Endothelial cell (in vitro differentiated cells): ENCODE measurements around the gene TBC1D9. TPM values are rescaled to one million over a fixed set of nuclear protein-coding genes. Genes with fewer than 3 reads are reported as not detected.

Experiments
- DNase-seq: peaks from one replicate; pipeline ENCODE4 v3.0.0; 2021; ENCODE audit warnings: low spot score
- H3K27ac Mint-ChIP-seq: one replicate; pipeline ENCODE4 v1.8.0; 2021; ENCODE audit warnings: mixed read lengths, inconsistent platforms; ENCODE audit not compliant: unreplicated experiment
- H3K27me3 Mint-ChIP-seq: one replicate; pipeline ENCODE4 v1.8.0; 2021; ENCODE audit warnings: mild to moderate bottlenecking, moderate library complexity, mixed read lengths, inconsistent platforms; ENCODE audit not compliant: unreplicated experiment
- H3K36me3 Mint-ChIP-seq: one replicate; pipeline ENCODE4 v1.8.0; 2021; ENCODE audit warnings: mild to moderate bottlenecking, low read depth, mixed read lengths, inconsistent platforms; ENCODE audit not compliant: unreplicated experiment
- H3K4me1 Mint-ChIP-seq: one replicate; pipeline ENCODE4 v1.8.0; 2021; ENCODE audit warnings: mild to moderate bottlenecking, mixed read lengths, inconsistent platforms; ENCODE audit not compliant: unreplicated experiment
- H3K4me3 Mint-ChIP-seq: one replicate; pipeline ENCODE4 v1.8.0; 2021; ENCODE audit warnings: mild to moderate bottlenecking, mixed read lengths, inconsistent platforms; ENCODE audit not compliant: unreplicated experiment
- H3K9me3 Mint-ChIP-seq: one replicate; pipeline ENCODE4 v1.8.0; 2021; ENCODE audit warnings: mixed read lengths, inconsistent platforms; ENCODE audit not compliant: unreplicated experiment
- CTCF ChIP-seq: fragments of 200-600 bp; sonication (generic); IDR thresholded peaks from one replicate; pipeline ENCODE4 v1.5.0; 2021; ENCODE audit warnings: antibody characterized with exemption; ENCODE audit not compliant: unreplicated experiment
- total RNA-seq: library from RNA; stranded (reverse); fragmentation: NEBNext Ultra II Directional; extraction: Animal tissue kit (Norgen Biotek cat#: 25700); gene quantifications from one replicate; pipeline ENCODE4 v1.2.1, GENCODE V29; 2021; ENCODE audit not compliant: unreplicated experiment

TBC1D9 gene
- total RNA-seq, 1 donor from 2014 or later = 25.5 TPM

- no peak for DNase-seq
- Mint-ChIP-seq H3K4me3 (no peak overlapping the region), H3K27me3 (no peaks in the 10 kb centered on the region), H3K27ac (no peak overlapping the region), H3K36me3 (peaks cover 44% of the 10 kb centered on the region), H3K4me1 (no peaks in the 10 kb centered on the region), H3K9me3 (no peaks in the 10 kb centered on the region)
- TF ChIP-seq CTCF = no peak
These were observed 75.0 kb downstream of the TBC1D9 start for GRCh38 chr4:140681201-140681600.

- peaks cover 5% of the 10 kb centered on the region for H3K4me1 Mint-ChIP-seq
- no peak overlapping the region for H3K27ac Mint-ChIP-seq
- no peak for TF ChIP-seq CTCF
- DNase-seq = no peak
- peaks cover 49% of the 10 kb centered on the region for H3K36me3 Mint-ChIP-seq
- H3K9me3 Mint-ChIP-seq = no peaks in the 10 kb centered on the region
- H3K4me3 Mint-ChIP-seq = no peak overlapping the region
- no peaks in the 10 kb centered on the region for H3K27me3 Mint-ChIP-seq
These were observed 75.5 kb downstream of the TBC1D9 start for GRCh38 chr4:140680686-140681085.

GRCh38 chr4:140679576-140679975, 76.6 kb downstream of the TBC1D9 start:
- Mint-ChIP-seq H3K9me3 (no peaks in the 10 kb centered on the region), H3K27ac (no peak overlapping the region), H3K4me3 (no peak overlapping the region), H3K27me3 (no peaks in the 10 kb centered on the region), H3K36me3 (peaks cover 45% of the 10 kb centered on the region), H3K4me1 (peaks cover 5% of the 10 kb centered on the region)
- no peak for DNase-seq
- no peak for TF ChIP-seq CTCF

- Mint-ChIP-seq H3K4me3 (no peak overlapping the region), H3K27ac (no peak overlapping the region), H3K4me1 (peaks cover 6% of the 10 kb centered on the region), H3K9me3 (no peaks in the 10 kb centered on the region), H3K36me3 (peaks cover 36% of the 10 kb centered on the region), H3K27me3 (no peaks in the 10 kb centered on the region)
- no peak for DNase-seq
- TF ChIP-seq CTCF = no peak
These were observed 80.5 kb downstream of the TBC1D9 start for GRCh38 chr4:140675599-140676231.

- H3K9me3 Mint-ChIP-seq = no peaks in the 10 kb centered on the region
- DNase-seq = no peak
- TF ChIP-seq CTCF = no peak
- H3K27ac Mint-ChIP-seq = no peak overlapping the region
- H3K36me3 Mint-ChIP-seq = peaks cover 43% of the 10 kb centered on the region
- no peaks in the 10 kb centered on the region for H3K27me3 Mint-ChIP-seq
- no peak overlapping the region for H3K4me3 Mint-ChIP-seq
- H3K4me1 Mint-ChIP-seq = peaks cover 10% of the 10 kb centered on the region
These were observed 82.5 kb downstream of the TBC1D9 start for GRCh38 chr4:140673729-140674128.
